GM18861 (cell line): ENCODE results near the gene CRYBA4.
"Not testable (repeated sequence)": the region's sequence is repeated elsewhere in the genome, so short reads cannot be mapped to it uniquely, and the experiment has no call there.

ENCODE experiments used
- ATAC-seq: cut with Tn5 transposase; IDR thresholded peaks from one replicate; pipeline ENCODE4 v1.9.1; 2021; ENCODE audit not compliant: unreplicated experiment

The CRYBA4 gene

GRCh38 chr22:26593763-26594162, 28.0 kb upstream of the CRYBA4 start:
- ATAC-seq, result no peak

- no peak for ATAC-seq
These were observed 24.7 kb upstream of the CRYBA4 start for GRCh38 chr22:26597026-26597425.

DNA sequence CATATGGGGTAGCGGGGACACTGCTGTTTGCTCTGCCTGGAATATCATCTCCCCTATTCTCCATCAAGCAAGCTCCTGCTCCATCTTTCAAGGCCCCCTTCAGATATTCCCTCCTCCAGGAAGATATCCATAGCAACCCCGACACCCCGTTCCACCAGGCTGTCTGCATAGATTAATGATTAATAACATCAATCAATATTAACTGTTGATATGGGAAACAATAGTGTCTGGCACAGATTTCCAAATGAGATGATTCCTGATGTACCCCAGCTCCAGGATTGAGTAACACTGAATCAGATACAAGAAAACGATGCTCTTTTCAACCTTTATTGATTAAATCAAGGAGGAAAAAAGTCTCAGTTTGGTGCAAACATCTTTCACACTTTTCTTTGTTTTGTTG, 24.3 kb upstream of the CRYBA4 start:
- no peak for ATAC-seq

- no peak for ATAC-seq
These were observed 22.3 kb upstream of the CRYBA4 start for GRCh38 chr22:26599505-26599904.

GRCh38 chr22:26601726-26602125, 20.0 kb upstream of the CRYBA4 start:
- no peak for ATAC-seq

GRCh38 chr22:26602127-26602526, 19.6 kb upstream of the CRYBA4 start:
- ATAC-seq, result no peak

DNA sequence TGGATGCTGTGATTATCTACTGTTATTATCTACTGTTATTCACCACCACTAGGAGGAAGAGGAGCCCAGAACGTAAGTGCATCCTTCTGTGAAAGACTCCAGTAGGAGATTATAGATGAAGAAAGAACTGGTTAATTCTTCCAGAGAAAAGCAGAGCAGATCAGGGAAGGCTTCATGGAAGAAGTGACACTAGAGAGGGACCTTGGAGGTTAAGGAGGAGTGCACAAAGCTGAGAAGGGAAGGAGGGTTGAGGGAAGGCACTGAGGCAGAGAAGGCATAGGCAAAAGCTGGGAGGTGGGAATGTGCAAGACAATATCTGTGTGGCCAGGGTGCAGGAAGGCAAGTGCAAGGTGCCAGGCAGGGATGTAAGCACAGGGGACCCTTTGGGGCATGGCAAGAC, 17.4 kb upstream of the CRYBA4 start:
- no peak for ATAC-seq

DNA sequence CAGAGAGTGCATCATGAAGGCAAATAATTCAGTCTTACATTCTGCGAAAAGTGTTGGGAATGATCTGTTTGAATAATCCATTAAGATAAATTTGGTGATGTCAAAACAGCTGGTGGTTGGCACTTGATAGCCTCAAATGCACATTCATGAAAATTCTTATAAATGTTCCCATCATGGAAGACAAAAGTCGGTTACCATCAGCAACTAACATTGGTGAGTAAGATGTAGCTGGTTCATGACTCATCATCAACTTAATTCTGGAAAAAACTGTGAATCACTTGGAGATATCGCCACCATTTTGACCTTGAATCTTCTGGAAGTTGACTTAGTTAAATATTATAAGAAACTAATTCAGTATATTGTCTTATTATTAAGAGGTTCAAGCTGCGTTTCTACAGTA, 15.2 kb upstream of the CRYBA4 start:
- ATAC-seq, result no peak

- ATAC-seq, result no peak
These were observed 13.6 kb upstream of the CRYBA4 start for GRCh38 chr22:26608129-26608528.

DNA sequence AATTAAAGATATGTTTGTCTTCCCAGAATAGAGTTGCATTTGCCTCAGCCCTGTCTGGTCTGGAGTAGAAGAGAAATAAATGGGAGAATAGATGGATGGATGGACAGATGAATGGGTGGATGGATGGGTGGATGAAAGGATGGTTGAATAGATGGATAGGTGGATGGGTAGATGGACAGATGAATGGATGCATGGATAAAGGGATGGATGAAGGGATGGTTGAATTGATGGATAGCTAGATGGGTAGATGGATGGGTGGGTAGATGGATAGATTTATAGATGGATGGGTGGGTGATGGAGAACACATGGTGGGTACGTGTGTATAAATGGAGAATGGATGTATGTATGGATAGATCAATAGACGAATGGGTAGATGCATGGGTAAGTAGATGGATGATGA, 12.5 kb upstream of the CRYBA4 start:
- ATAC-seq, result no peak

DNA sequence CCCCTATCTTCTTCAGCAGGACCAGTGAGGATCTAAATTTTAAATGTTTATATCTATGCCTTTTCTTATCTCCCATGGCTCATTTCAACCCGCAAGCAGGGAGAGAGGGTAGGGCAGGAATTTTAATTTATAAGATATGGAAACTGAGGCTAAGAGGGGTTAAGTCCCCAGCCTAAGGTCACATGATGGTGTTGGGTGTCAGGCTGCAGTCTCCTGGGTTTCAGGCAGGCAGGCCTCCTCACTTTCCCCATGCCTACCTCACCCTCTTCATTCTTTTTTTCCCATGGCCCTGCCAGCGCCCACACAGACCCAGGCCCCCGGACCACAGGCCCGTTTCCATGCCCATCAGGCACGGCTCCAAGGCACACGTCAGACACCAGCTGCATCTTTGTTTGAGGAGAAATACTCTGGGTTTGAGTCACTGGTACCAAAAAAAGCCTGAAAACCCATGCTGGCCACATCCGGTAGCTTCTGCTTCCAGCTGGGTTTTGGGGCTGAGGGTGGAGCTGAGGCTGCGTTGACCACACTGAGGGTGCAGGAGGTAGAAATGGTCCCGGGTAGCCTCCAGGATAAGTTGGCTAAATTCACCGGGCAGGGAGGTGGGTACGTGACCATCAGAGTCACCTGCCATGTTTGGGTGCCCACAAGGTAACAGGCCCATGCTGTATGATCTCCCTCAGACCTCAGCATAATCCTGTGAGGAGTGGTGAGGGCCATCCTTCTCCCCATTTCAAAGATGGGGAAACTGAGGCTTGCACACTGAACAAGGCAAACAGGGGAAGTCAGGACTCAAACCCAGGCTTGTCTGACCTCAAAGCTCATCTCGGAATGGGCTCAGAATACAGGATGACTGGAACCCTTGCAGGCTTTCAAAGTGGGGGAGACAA, 11.4 kb upstream of the CRYBA4 start:
- peak; percentile 73 for ATAC-seq

DNA sequence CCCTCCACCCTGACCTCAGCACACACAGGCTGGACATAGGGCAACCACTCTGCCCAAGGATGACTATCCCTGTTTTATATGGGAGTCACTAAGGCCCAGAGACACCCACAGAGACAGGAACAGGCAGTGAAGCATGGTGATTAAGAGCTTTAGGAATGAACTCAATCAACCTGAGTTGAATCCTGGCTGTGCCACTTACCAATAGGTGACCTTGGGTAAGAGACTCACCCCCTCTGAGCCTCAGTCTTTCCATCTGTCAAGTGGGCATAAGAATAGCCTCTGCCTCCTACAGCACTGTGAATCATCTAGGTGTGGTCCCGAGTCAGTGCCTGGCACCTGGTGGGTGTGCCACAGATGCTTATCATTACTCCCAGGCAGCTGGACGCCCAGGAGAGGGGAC, 10.8 kb upstream of the CRYBA4 start:
- ATAC-seq, result no peak

DNA sequence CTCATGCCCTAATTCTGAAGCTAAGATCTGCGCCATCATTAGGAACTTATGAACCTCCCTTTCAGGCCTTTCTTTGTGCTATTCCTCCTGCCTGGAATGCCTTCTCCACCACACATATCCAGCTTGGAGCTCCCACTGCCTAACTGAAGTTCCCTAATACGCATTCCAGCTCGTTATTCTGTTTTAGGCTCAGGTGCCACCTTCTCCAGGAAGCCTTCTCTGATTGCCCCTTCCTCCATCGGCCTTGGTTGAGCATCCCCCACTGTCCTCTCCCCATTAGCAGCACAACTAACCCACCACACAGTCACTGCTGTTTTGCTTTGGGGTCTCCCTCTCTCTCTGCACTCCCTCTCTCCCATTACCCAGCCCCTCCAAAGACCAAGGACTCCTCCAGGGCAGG, 9.1 kb upstream of the CRYBA4 start:
- ATAC-seq, result no peak

DNA sequence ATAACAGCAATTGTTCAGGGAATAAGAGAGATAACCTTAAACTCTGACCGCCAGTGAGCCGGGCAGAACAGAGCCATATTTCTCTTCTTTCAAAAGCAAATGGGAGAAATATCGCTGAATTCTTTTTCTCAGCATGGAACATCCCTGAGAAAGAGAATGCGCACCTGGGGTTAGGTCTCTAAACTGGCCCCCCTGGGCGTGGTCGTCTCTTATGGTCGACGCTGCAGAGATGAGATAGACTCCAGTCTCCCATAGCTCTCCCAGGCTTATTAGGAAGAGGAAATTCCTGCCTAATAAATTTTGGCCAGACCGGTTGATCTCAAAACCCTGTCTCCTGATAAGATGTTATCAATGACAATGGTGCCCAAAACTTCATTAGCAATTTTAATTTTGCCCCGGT, 8.0 kb upstream of the CRYBA4 start:
- not testable (repeated sequence) for ATAC-seq

- ATAC-seq, result no peak
These were observed 7.4 kb upstream of the CRYBA4 start for GRCh38 chr22:26614322-26614721.

GRCh38 chr22:26615149-26615548, 6.6 kb upstream of the CRYBA4 start:
- ATAC-seq, result no peak

DNA sequence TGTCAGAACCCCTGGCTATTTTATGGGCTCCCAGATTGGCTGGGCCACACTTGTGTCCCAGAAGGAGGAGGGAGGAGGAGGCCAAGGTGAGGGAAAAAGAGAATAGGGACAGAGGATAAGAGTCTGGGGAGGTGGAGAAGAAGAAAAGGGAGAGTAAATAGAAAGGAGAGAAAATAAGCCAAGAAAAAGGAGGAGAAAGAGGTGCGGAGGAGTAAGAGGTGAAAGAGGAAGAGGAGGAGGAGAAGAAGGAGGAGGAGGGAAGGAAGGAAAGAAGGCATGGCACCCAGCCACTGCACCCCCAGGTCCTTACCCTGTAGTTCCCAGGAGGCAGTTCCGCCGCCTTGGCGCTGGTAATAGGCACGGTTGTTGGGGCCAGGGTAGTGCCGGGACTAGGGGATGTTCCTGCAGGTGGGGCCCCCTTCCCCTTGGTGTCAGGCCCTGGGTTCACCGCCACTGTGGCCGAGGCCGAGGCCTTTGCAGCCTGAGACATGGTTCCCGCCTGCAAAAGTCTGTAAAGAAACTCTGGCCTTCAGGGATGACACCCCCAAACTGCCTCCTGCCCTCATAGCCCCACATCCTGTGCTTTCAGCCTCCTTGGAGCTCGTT, 5.8 kb upstream of the CRYBA4 start:
- ATAC-seq, result no peak

DNA sequence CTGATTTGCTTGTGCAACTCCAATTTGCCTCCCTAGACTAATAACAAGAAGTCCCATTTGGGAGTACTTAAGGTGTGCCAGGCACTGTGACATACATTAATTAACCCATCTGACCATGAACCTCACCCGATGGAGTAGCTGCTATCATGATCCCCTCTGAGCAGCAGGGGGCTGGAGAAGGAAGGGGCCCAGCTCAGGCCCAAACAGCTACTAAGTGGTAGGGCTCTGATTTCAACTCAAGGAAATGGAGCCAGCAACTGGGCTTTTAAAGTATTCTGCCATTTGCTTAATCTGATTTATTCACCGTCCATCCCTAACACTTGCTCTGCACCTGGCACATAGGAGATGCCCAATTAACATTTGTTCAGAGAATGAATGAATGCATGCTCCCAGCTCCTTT, 5.1 kb upstream of the CRYBA4 start:
- ATAC-seq, result no peak

DNA sequence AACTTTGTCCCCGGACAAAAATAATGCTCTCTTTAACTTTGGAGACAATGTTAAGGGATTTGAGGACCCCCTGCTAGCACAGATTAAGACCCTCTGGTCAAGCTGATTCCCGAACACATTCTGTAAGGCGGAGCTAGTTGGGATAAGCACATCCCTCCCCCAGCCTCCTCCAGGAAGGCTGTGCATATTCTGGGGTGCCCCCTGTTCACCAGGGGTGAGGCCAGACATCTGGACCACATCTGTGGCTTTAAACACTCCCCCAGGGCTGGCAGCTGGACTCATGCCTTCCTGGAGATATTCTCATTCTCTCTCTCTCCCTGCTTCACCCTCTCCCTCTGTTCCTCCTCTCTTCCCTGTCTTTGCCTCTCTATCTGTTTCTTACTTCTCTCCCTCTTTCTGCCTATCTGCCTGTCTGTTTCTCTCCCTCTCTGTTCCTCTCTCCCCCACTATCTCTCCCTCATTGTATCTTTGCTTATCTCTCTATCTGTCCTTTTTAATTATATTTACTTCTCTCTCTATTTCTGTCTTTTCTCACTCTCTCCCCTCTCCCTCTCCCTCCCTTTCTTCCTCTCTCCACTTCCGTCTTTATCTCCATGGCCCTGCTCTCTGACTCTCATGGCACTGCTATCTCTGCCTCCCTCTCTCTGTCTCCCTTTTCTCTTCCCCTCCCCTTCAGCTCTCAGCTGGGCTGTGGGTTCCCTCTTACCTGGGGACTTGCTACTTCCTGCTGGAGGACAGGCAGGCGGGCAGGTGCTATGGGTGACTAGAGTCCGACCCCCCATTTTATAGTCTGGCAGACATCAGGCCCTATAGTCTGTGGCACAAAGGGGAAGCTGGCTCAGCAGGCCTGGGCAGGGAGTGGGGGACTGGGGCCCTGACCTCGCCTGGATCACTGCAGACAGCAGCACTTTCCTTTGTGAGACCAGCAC, 4.2 kb upstream of the CRYBA4 start, which contains the start of gene CRYBB1:
Gene CRYBB1, minus strand, starts transcription at position 757 of the 929 bp plus-strand sequence. CDS start 1,708 bp downstream, outside the sequence.
- no peak for ATAC-seq

GRCh38 chr22:26618455-26618854, 3.3 kb upstream of the CRYBA4 start:
- ATAC-seq, result no peak

DNA sequence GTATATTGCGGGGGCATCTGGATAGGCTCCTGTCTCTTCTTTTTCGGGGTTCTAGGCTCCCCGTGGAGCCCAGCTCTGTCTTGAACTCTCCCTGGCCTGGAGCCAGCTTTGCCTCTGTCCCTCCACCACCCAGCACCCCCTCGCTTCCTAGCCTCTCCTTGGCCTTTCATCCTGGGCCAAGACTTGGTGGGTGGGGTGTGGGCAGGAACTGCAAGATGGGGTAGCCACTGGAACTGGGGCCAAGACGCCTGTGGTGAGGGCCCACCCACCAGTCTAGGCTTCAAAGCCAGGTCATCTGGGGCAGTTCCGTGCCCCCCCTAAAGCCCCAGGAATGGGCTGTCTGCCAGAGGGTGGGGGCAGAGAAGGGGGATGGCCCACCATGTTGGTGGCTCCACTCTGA, 2.3 kb upstream of the CRYBA4 start:
- ATAC-seq, result no peak
